Measurements from ENCODE around the gene OR5D14. TPM values are rescaled to one million over a fixed set of nuclear protein-coding genes. Genes with fewer than 3 reads are reported as not detected.

Gene OR5D14
- polyA plus RNA-seq (2012; ENCODE audit: missing spikeins): not detected

DNA sequence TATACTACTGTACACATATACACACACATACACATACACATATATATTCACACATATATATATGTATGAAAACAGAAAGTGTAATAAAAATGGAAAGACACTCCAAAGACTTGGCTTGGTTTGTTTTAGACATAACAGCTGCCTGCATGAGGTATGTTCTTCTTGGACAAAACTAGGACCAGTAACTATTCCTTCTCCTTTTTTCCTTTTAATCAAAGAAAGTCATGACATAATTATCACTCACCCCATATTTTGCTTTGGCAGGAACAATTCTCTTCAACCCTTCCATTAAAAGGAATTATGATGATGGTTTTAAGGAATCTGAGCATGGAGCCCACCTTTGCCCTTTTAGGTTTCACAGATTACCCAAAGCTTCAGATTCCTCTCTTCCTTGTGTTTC, at the start of gene OR5D14:
Gene OR5D14 (plus strand): TSS at position 301 of the 400 bp plus-strand sequence. CDS start 0 bp downstream, at position 301.
- FAIRE-seq (no peak), DNase-seq (ENCODE audit: insufficient read length) (no peak)
- TF ChIP-seq POLR2AphosphoS5 (IDR thresholded peaks at IDR 0.05; ENCODE audit: low read depth, low read length): no peak
- TF ChIP-seq TAF1 (IDR thresholded peaks at IDR 0.05; ENCODE audit: borderline replicate concordance, low read depth, low read length): no peak
- no peak for TF ChIP-seq POLR2A (IDR thresholded peaks at IDR 0.05; ENCODE audit: low read depth, low read length)

DNA sequence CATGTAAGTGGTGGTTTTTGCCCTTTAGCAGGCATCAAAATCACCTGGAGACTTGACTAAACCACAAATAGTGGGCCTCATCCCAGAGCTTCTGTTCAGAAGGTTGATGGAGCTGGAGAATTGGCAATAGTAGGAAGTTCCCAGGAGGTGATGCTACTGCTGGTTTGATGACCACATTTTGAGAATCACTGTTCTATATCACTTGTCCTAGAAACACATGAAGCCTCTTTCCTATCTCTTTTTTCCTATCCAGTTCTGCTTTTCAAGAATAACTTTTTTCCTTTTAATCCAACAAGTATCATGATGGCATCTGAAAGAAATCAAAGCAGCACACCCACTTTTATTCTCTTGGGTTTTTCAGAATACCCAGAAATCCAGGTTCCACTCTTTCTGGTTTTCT, 22.2 kb upstream of the OR5D14 start, which contains the start of gene OR5D13:
Gene OR5D13 (plus strand): TSS at position 301 of the 400 bp plus-strand sequence. CDS start 0 bp downstream, at position 301.
- no peak for FAIRE-seq
- DNase-seq (ENCODE audit: insufficient read length): no peak
- TF ChIP-seq POLR2AphosphoS5 (IDR thresholded peaks at IDR 0.05; ENCODE audit: low read depth, low read length): no peak
- TF ChIP-seq TAF1 (IDR thresholded peaks at IDR 0.05; ENCODE audit: borderline replicate concordance, low read depth, low read length): no peak
- no peak for TF ChIP-seq POLR2A (IDR thresholded peaks at IDR 0.05; ENCODE audit: low read depth, low read length)

GRCh38 chr11:55791606-55792005, 3.8 kb upstream of the OR5D14 start:
- DNase-seq (ENCODE audit: insufficient read length) (no peak), FAIRE-seq (no peak)
- TF ChIP-seq TAF1 (IDR thresholded peaks at IDR 0.05; ENCODE audit: borderline replicate concordance, low read depth, low read length) (no peak), POLR2AphosphoS5 (IDR thresholded peaks at IDR 0.05; ENCODE audit: low read depth, low read length) (no peak), POLR2A (IDR thresholded peaks at IDR 0.05; ENCODE audit: low read depth, low read length) (no peak)

GRCh38 chr11:55793321-55793720, 2.0 kb upstream of the OR5D14 start:
- TF ChIP-seq POLR2A (IDR thresholded peaks at IDR 0.05; ENCODE audit: low read depth, low read length): no peak
- FAIRE-seq: no peak
- DNase-seq (ENCODE audit: insufficient read length): no peak

- TF ChIP-seq TAF1 (IDR thresholded peaks at IDR 0.05; ENCODE audit: borderline replicate concordance, low read depth, low read length) (no peak), POLR2AphosphoS5 (IDR thresholded peaks at IDR 0.05; ENCODE audit: low read depth, low read length) (no peak), POLR2A (IDR thresholded peaks at IDR 0.05; ENCODE audit: low read depth, low read length) (no peak)
- DNase-seq (ENCODE audit: insufficient read length) (no peak), FAIRE-seq (no peak)
These were observed 10.9 kb downstream of the OR5D14 start for GRCh38 chr11:55806248-55806647.

DNA sequence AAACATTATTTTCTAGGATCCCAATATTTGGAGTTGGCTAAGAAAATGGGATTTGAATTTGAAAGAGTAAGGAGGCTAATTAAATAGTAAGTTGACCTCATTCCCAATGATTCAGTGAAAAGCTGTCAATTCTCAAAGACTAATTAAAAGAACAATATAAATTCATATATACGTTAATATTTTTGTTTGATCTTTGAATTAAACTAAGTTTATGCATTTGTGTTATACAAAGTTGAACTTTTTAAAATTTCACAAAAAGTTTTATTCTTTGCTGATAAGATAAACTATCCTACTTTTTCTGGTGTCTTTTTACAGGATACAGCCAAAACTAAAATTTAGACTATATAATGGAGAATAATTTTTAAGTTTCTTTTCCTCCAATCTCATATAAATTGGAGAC, 15.7 kb downstream of the OR5D14 start, which contains the start of gene OR5L1:
Gene OR5L1 (plus strand): TSS at position 301 of the 400 bp plus-strand sequence. CDS start 100 bp downstream, outside the sequence.
- TF ChIP-seq POLR2A (IDR thresholded peaks at IDR 0.05; ENCODE audit: low read depth, low read length) (no peak), POLR2AphosphoS5 (IDR thresholded peaks at IDR 0.05; ENCODE audit: low read depth, low read length) (no peak), TAF1 (IDR thresholded peaks at IDR 0.05; ENCODE audit: borderline replicate concordance, low read depth, low read length) (no peak)
- FAIRE-seq (no peak), DNase-seq (ENCODE audit: insufficient read length) (no peak)

DNA sequence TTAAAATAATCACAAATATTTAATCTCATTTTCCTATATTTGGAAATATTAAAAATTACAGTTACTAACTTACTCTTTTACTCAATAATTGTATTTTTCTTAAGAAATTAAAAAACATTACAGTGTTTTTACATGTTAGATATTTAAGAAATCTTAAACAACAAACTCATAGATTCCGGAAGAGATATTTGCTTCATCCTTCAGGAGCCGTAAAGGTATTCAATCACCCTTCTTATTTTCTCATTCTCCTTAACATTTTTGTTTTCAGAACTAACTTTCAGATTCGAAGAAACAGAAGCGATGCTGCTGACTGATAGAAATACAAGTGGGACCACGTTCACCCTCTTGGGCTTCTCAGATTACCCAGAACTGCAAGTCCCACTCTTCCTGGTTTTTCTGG, 24.0 kb downstream of the OR5D14 start, which contains the start of gene OR5D18:
Gene OR5D18 (plus strand): TSS at position 301 of the 400 bp plus-strand sequence. CDS start 0 bp downstream, at position 301.
- no peak for TF ChIP-seq POLR2A (IDR thresholded peaks at IDR 0.05; ENCODE audit: low read depth, low read length)
- no peak for TF ChIP-seq TAF1 (IDR thresholded peaks at IDR 0.05; ENCODE audit: borderline replicate concordance, low read depth, low read length)
- TF ChIP-seq POLR2AphosphoS5 (IDR thresholded peaks at IDR 0.05; ENCODE audit: low read depth, low read length): no peak
- FAIRE-seq (no peak), DNase-seq (ENCODE audit: insufficient read length) (no peak)

DNA sequence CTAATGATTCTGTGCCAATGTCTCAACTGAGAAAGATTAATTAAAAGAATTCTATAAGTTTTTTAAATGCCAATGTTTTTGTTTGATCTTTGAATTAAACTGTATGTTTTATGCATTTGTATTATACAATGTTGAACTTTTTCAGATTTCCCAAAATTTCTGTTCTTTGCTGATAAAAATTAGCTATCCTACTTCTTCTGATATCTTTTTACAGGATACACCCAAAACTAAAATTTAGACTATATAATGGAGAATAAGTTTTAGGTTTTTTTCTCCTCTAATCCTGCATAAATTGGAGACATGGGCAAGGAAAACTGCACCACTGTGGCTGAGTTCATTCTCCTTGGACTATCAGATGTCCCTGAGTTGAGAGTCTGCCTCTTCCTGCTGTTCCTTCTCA, 31.6 kb downstream of the OR5D14 start, which contains the start of gene OR5L2:
Gene OR5L2 (plus strand): TSS at position 301 of the 400 bp plus-strand sequence. CDS start 0 bp downstream, at position 301.
- DNase-seq (ENCODE audit: insufficient read length) (no peak), FAIRE-seq (peak; percentile 36)
- TF ChIP-seq POLR2A (IDR thresholded peaks at IDR 0.05; ENCODE audit: low read depth, low read length) (no peak), POLR2AphosphoS5 (IDR thresholded peaks at IDR 0.05; ENCODE audit: low read depth, low read length) (no peak), TAF1 (IDR thresholded peaks at IDR 0.05; ENCODE audit: borderline replicate concordance, low read depth, low read length) (no peak)

- no peak for DNase-seq (ENCODE audit: insufficient read length)
- no peak for TF ChIP-seq POLR2AphosphoS5 (IDR thresholded peaks at IDR 0.05; ENCODE audit: low read depth, low read length)
- no peak for TF ChIP-seq TAF1 (IDR thresholded peaks at IDR 0.05; ENCODE audit: borderline replicate concordance, low read depth, low read length)
- no peak for TF ChIP-seq POLR2A (IDR thresholded peaks at IDR 0.05; ENCODE audit: low read depth, low read length)
- no peak for FAIRE-seq
These were observed 43.1 kb downstream of the OR5D14 start, which contains the start of gene OR5D16 for GRCh38 chr11:55838452-55838851. Gene OR5D16, plus strand, starts transcription at chr11:55838752. Its CDS starts 0 bp downstream, at chr11:55838752.
